A204.1 (cell line): Measurements from ENCODE around the gene MEGF8.

Experiments used
- FAIRE-seq: peaks from 2 replicates; lab custom pipeline; 2012; peaks lifted over from hg19 to GRCh38; lab: Jason Lieb, UNC

The MEGF8 gene

GRCh38 chr19:42325308-42325895, at the start of gene MEGF8:
Gene MEGF8 (plus strand): TSS chr19:42325635. CDS start chr19:42326244, 609 bp downstream.
- peak; percentile 99 for FAIRE-seq

- no peak for FAIRE-seq
Measured at GRCh38 chr19:42276284-42276683, 49.2 kb upstream of the MEGF8 start.

- FAIRE-seq = no peak
Measured at GRCh38 chr19:42276821-42277220, 48.6 kb upstream of the MEGF8 start.

- no peak for FAIRE-seq
Measured at GRCh38 chr19:42277821-42278451, 47.5 kb upstream of the MEGF8 start.

GRCh38 chr19:42278452-42279154, 46.8 kb upstream of the MEGF8 start:
- FAIRE-seq = no peak

GRCh38 chr19:42279155-42279901, 46.1 kb upstream of the MEGF8 start:
- FAIRE-seq = no peak

- no peak for FAIRE-seq
Measured at GRCh38 chr19:42279902-42280814, 45.3 kb upstream of the MEGF8 start.

- no peak for FAIRE-seq
Measured at GRCh38 chr19:42280815-42281145, 44.7 kb upstream of the MEGF8 start.

- FAIRE-seq = no peak
Measured at GRCh38 chr19:42281146-42281826, 44.1 kb upstream of the MEGF8 start.

GRCh38 chr19:42281827-42282762, 43.3 kb upstream of the MEGF8 start:
- no peak for FAIRE-seq

- no peak for FAIRE-seq
Measured at GRCh38 chr19:42282819-42283187, 42.6 kb upstream of the MEGF8 start.

- no peak for FAIRE-seq
Measured at GRCh38 chr19:42283188-42284065, 42.0 kb upstream of the MEGF8 start.

GRCh38 chr19:42284066-42284501, 41.4 kb upstream of the MEGF8 start:
- no peak for FAIRE-seq

GRCh38 chr19:42284591-42285341, 40.7 kb upstream of the MEGF8 start:
- no peak for FAIRE-seq

GRCh38 chr19:42285541-42285941, 39.9 kb upstream of the MEGF8 start:
- no peak for FAIRE-seq

- FAIRE-seq = no peak
Measured at GRCh38 chr19:42285988-42286348, 39.5 kb upstream of the MEGF8 start.

- no peak for FAIRE-seq
Measured at GRCh38 chr19:42286349-42287016, 39.0 kb upstream of the MEGF8 start.
